A549 (cell line): ENCODE measurements around the gene ATP2C1.

ENCODE experiments used
- CBX2 ChIP-seq: fragments of 200-600 bp; sonication (generic); IDR thresholded peaks from 2 replicates; pipeline ENCODE4 v1.6.1; 2016; ENCODE audit warnings: low read depth, mild to moderate bottlenecking, borderline replicate concordance
- CEBPB ChIP-seq, 2 experiments: fragments of >200 bp in 1 of 2; sonication (Bioruptor Twin) in 1 of 2; formaldehyde crosslinking in 1 of 2; IDR thresholded peaks; 2 replicates each; pipeline ENCODE4 v1.6.1; 2012 to 2016
- CHD2 ChIP-seq: fragments of 150-350 bp; IDR thresholded peaks from 2 replicates; pipeline ENCODE4 v1.6.1; 2014; ENCODE audit warnings: low read length; ENCODE audit not compliant: partially characterized antibody
- CTCF ChIP-seq: fragments of >200 bp; sonication (Bioruptor Twin); formaldehyde crosslinking; IDR thresholded peaks from 3 replicates; pipeline ENCODE4 v1.5.1; 2016
- JUN ChIP-seq, 2 experiments: fragments of >200 bp; sonication (Bioruptor Twin); formaldehyde crosslinking; IDR thresholded peaks; 2 replicates in 1 of 2; 3 replicates in 1 of 2; pipeline ENCODE4 v1.6.1; 2016 to 2017
- MAX ChIP-seq: IDR thresholded peaks from 2 replicates; pipeline ENCODE4 v1.6.1; 2012
- POLR2A ChIP-seq: IDR thresholded peaks from 2 replicates; pipeline ENCODE4 v1.6.1; 2012; ENCODE audit warnings: mild to moderate bottlenecking, low read length
- RCOR1 ChIP-seq: fragments of 150-350 bp; IDR thresholded peaks from 2 replicates; pipeline ENCODE4 v1.6.1; 2014; ENCODE audit warnings: antibody characterized with exemption, low read length, low read depth
- REST ChIP-seq: fragments of 200-600 bp; sonication (generic); IDR thresholded peaks from 2 replicates; pipeline ENCODE4 v1.6.1; 2016; ENCODE audit warnings: antibody characterized with exemption, mild to moderate bottlenecking, moderate library complexity
- SMC3 ChIP-seq: fragments of >200 bp; sonication (Bioruptor Twin); formaldehyde crosslinking; IDR thresholded peaks from 3 replicates; pipeline ENCODE4 v1.6.1; 2018; ENCODE audit warnings: inconsistent platforms
- TP53 ChIP-seq: fragments of 250-450 bp; sonication (Bioruptor Pico); IDR thresholded peaks from 2 replicates; pipeline ENCODE4 v1.5.0; 2021; ENCODE audit warnings: mild to moderate bottlenecking, moderate library complexity

GRCh38 chr3:130948001-130948773, 54.3 kb downstream of the ATP2C1 start:
- TF ChIP-seq POLR2A, result no peak
- no peak for TF ChIP-seq CTCF
- no peak for TF ChIP-seq RCOR1
- TF ChIP-seq JUN (IDR thresholded peaks at IDR 0.05), result no peak
- TF ChIP-seq MAX, result no peak
- TF ChIP-seq REST, result no peak
- TF ChIP-seq CHD2, result no peak
- no peak for TF ChIP-seq CBX2
- no peak for TF ChIP-seq CEBPB (IDR thresholded peaks at IDR 0.05)
- TF ChIP-seq SMC3, result no peak
- no peak for TF ChIP-seq TP53 (CRISPR knock-in tag)
